SU-DHL-6 (cell line): ENCODE data around the gene EAPP.

ENCODE experiments used
- H2AFZ ChIP-seq: fragments of 200-600 bp; sonication (generic); 2 replicates; pipeline ENCODE4 v1.6.1; 2014; ENCODE audit warnings: low read depth, mild to moderate bottlenecking, moderate library complexity, mixed read lengths, antibody characterized with exemption, low read length; ENCODE audit not compliant: severe bottlenecking
- H3F3A ChIP-seq: fragments of 200-600 bp; shearing (Covaris generic); 2 replicates; pipeline ENCODE4 v1.6.0; 2016; ENCODE audit warnings: antibody characterized with exemption, mild to moderate bottlenecking; ENCODE audit not compliant: insufficient read depth
- H3K27ac ChIP-seq: fragments of 200-600 bp; sonication (generic); 2 replicates; pipeline ENCODE4 v1.5.1; 2016; ENCODE audit warnings: low read depth, mild to moderate bottlenecking, low read length, moderate library complexity, mixed read lengths
- H3K27me3 ChIP-seq: fragments of 200-600 bp; sonication (generic), shearing (Covaris generic); 2 replicates; pipeline ENCODE4 v1.6.0; 2014; ENCODE audit warnings: mild to moderate bottlenecking, low read length
- H3K36me3 ChIP-seq: fragments of 200-600 bp; sonication (generic); 2 replicates; pipeline ENCODE4 v1.6.1; 2014; ENCODE audit warnings: mild to moderate bottlenecking, low read length, mixed read lengths
- H3K4me2 ChIP-seq: fragments of 300-600, 200-600 bp; shearing (Covaris generic), sonication (generic); 2 replicates; pipeline ENCODE4 v1.6.0; 2014; ENCODE audit warnings: low read length, low read depth, mild to moderate bottlenecking; ENCODE audit not compliant: poor library complexity, severe bottlenecking
- H3K4me3 ChIP-seq: fragments of 200-600 bp; sonication (generic); 2 replicates; pipeline ENCODE4 v1.5.1; 2014; ENCODE audit warnings: antibody characterized with exemption, low read length, mild to moderate bottlenecking, mixed read lengths; ENCODE audit not compliant: insufficient read depth, poor library complexity, severe bottlenecking
- H3K79me2 ChIP-seq: fragments of 200-600 bp; sonication (generic); 2 replicates; pipeline ENCODE4 v1.6.1; 2014; ENCODE audit warnings: mild to moderate bottlenecking, low read length, moderate library complexity; ENCODE audit not compliant: insufficient read depth
- H3K9ac ChIP-seq: fragments of 200-600 bp; sonication (generic); 2 replicates; pipeline ENCODE4 v1.7.0; 2014; ENCODE audit warnings: mild to moderate bottlenecking, low read length
- H3K9me2 ChIP-seq: fragments of 200-600 bp; sonication (generic); replicated peaks from 2 replicates; pipeline ENCODE4 v1.6.1; 2014; ENCODE audit warnings: low read length; ENCODE audit not compliant: insufficient read depth
- H3K9me3 ChIP-seq: fragments of 200-600 bp; sonication (generic); 2 replicates; pipeline ENCODE4 v1.6.1; 2014; ENCODE audit warnings: low read length, mixed read lengths; ENCODE audit not compliant: insufficient read depth
- H4K20me1 ChIP-seq: fragments of 200-600 bp; sonication (generic); 2 replicates; pipeline ENCODE4 v1.6.1; 2014; ENCODE audit warnings: low read depth, mild to moderate bottlenecking, antibody characterized with exemption, low read length, moderate library complexity, mixed read lengths
- CTCF ChIP-seq: fragments of 200-600 bp; sonication (generic); IDR thresholded peaks from one replicate; pipeline ENCODE4 v1.5.1; 2017; ENCODE audit warnings: antibody characterized with exemption, mild to moderate bottlenecking, low read length, moderate library complexity; ENCODE audit not compliant: insufficient read depth, poor library complexity, severe bottlenecking
- EZH2phosphoT487 ChIP-seq: fragments of 200-600 bp; sonication (generic), shearing (Covaris generic); conservative IDR thresholded peaks from 2 replicates; pipeline ENCODE4 v1.6.1; 2018; ENCODE audit warnings: mild to moderate bottlenecking, antibody characterized with exemption, low read length, moderate library complexity, mixed read lengths

The EAPP gene

GRCh38 chr14:34475163-34475562 is 64.3 kb downstream of the EAPP start:
- Histone ChIP-seq H4K20me1 (no peaks in the 10 kb centered on the region), H3K9me3 (no peaks in the 10 kb centered on the region), H2AFZ (no peak overlapping the region), H3K27me3 (no peaks in the 10 kb centered on the region), H3K9me2 (no peaks in the 10 kb centered on the region), H3K79me2 (no peaks in the 10 kb centered on the region), H3K4me3 (no peak overlapping the region), H3K36me3 (no peaks in the 10 kb centered on the region), H3K4me2 (no peak overlapping the region), H3F3A (no peaks in the 10 kb centered on the region), H3K27ac (no peak overlapping the region), H3K9ac (no peak overlapping the region)
- TF ChIP-seq CTCF (no peak), EZH2phosphoT487 (no peak)

GRCh38 chr14:34474187-34474679 is 65.3 kb downstream of the EAPP start:
- no peak overlapping the region for H3K27ac ChIP-seq
- H3K9ac ChIP-seq: no peak overlapping the region
- no peak overlapping the region for H2AFZ ChIP-seq
- H3K79me2 ChIP-seq: no peaks in the 10 kb centered on the region
- H3K36me3 ChIP-seq: no peaks in the 10 kb centered on the region
- no peaks in the 10 kb centered on the region for H3K9me2 ChIP-seq
- H3K9me3 ChIP-seq: no peaks in the 10 kb centered on the region
- TF ChIP-seq EZH2phosphoT487 (no peak), CTCF (no peak)
- H3F3A ChIP-seq: no peaks in the 10 kb centered on the region
- H4K20me1 ChIP-seq: no peaks in the 10 kb centered on the region
- no peak overlapping the region for H3K4me3 ChIP-seq
- H3K4me2 ChIP-seq: no peak overlapping the region
- no peaks in the 10 kb centered on the region for H3K27me3 ChIP-seq

GRCh38 chr14:34472706-34473279 is 66.7 kb downstream of the EAPP start:
- no peaks in the 10 kb centered on the region for H3K27me3 ChIP-seq
- no peaks in the 10 kb centered on the region for H3F3A ChIP-seq
- H3K36me3 ChIP-seq: no peaks in the 10 kb centered on the region
- no peaks in the 10 kb centered on the region for H3K9me3 ChIP-seq
- no peak overlapping the region for H2AFZ ChIP-seq
- no peaks in the 10 kb centered on the region for H4K20me1 ChIP-seq
- no peak overlapping the region for H3K27ac ChIP-seq
- no peaks in the 10 kb centered on the region for H3K9me2 ChIP-seq
- H3K4me3 ChIP-seq: no peak overlapping the region
- H3K79me2 ChIP-seq: no peaks in the 10 kb centered on the region
- no peak overlapping the region for H3K9ac ChIP-seq
- H3K4me2 ChIP-seq: no peak overlapping the region
- TF ChIP-seq CTCF (no peak), EZH2phosphoT487 (no peak)
